Neuronal stem cell (in vitro differentiated cells): ENCODE results near the gene OSM.

ENCODE experiments used
- DNase-seq: peaks from one replicate; pipeline ENCODE4 v3.0.0-alpha.2; 2013; ENCODE audit warnings: low spot score
- H2AFZ ChIP-seq: one replicate; pipeline ENCODE4 v1.6.1; 2013; ENCODE audit warnings: mild to moderate bottlenecking, low read length, inconsistent platforms
- H2AK5ac ChIP-seq: 2 replicates; pipeline ENCODE4 v1.6.1; 2013; ENCODE audit warnings: low read depth, mild to moderate bottlenecking, inconsistent platforms, low read length, moderate library complexity, mixed read lengths
- H2BK120ac ChIP-seq: 2 replicates; pipeline ENCODE4 v1.6.1; 2013; ENCODE audit warnings: low read depth, mild to moderate bottlenecking, inconsistent platforms, low read length, moderate library complexity, mixed read lengths
- H2BK12ac ChIP-seq: one replicate; pipeline ENCODE4 v1.6.1; 2013; ENCODE audit warnings: low read length, inconsistent platforms
- H2BK15ac ChIP-seq: 2 replicates; pipeline ENCODE4 v1.6.1; 2013; ENCODE audit warnings: mild to moderate bottlenecking, low read length, inconsistent platforms, mixed read lengths
- H2BK5ac ChIP-seq: one replicate; pipeline ENCODE4 v1.6.1; 2013; ENCODE audit warnings: inconsistent platforms, mild to moderate bottlenecking, low read length, moderate library complexity
- H3K14ac ChIP-seq: one replicate; pipeline ENCODE4 v1.6.1; 2013; ENCODE audit warnings: low read length, inconsistent platforms
- H3K18ac ChIP-seq: 2 replicates; pipeline ENCODE4 v1.6.1; 2013; ENCODE audit warnings: low read length, inconsistent platforms
- H3K23ac ChIP-seq: 2 replicates; pipeline ENCODE4 v1.6.1; 2013; ENCODE audit warnings: low read depth, mild to moderate bottlenecking, mixed read lengths, low read length, inconsistent platforms; ENCODE audit not compliant: poor library complexity
- H3K27ac ChIP-seq: replicated peaks from 3 replicates; pipeline ENCODE4 v1.5.1; 2013; ENCODE audit warnings: low read length, inconsistent platforms
- H3K27me3 ChIP-seq, 3 experiments: 2 replicates each; pipeline ENCODE4 v1.6.1; 2013; ENCODE audit warnings: low read length in 3 of 3, mild to moderate bottlenecking in 2 of 3, inconsistent platforms in 1 of 3, low read depth in 1 of 3, mixed read lengths in 1 of 3, moderate library complexity in 1 of 3; ENCODE audit not compliant: control insufficient read depth in 3 of 3, insufficient read depth in 3 of 3
- H3K36me3 ChIP-seq, 2 donors: replicated peaks in 1 of 2; 2 replicates each; pipeline ENCODE4 v1.6.1; 2013; ENCODE audit warnings: low read length in 2 of 2; ENCODE audit not compliant: control insufficient read depth in 2 of 2, insufficient read depth in 2 of 2
- H3K4ac ChIP-seq: 2 replicates; pipeline ENCODE4 v1.6.1; 2013; ENCODE audit warnings: inconsistent platforms, mild to moderate bottlenecking, low read length, moderate library complexity
- H3K4me1 ChIP-seq, 2 donors: 1 replicate in 1 of 2; 2 replicates in 1 of 2; pipeline ENCODE4 v1.6.1; 2013; ENCODE audit warnings: low read length in 2 of 2, low read depth in 1 of 2; ENCODE audit not compliant: control insufficient read depth in 2 of 2, insufficient read depth in 1 of 2
- H3K4me2 ChIP-seq: one replicate; pipeline ENCODE4 v1.6.1; 2013; ENCODE audit warnings: mild to moderate bottlenecking, low read length, inconsistent platforms; ENCODE audit not compliant: insufficient read depth, poor library complexity, severe bottlenecking
- H3K4me3 ChIP-seq, 2 donors: 2 replicates each; pipeline ENCODE4 v1.5.1; 2013; ENCODE audit warnings: low read length in 2 of 2, mild to moderate bottlenecking in 2 of 2, inconsistent platforms in 1 of 2, moderate library complexity in 1 of 2
- H3K79me1 ChIP-seq: one replicate; pipeline ENCODE4 v1.6.1; 2013; ENCODE audit warnings: low read depth, mild to moderate bottlenecking, inconsistent platforms, low read length, moderate library complexity
- H3K9ac ChIP-seq: one replicate; pipeline ENCODE4 v1.6.1; 2013; ENCODE audit warnings: mild to moderate bottlenecking, low read depth, low read length, inconsistent platforms; ENCODE audit not compliant: poor library complexity
- H3K9me3 ChIP-seq, 2 donors: replicated peaks in 1 of 2; 2 replicates each; pipeline versions ENCODE3 to v1.6.1; 2013; ENCODE audit warnings: low read length in 2 of 2, mild to moderate bottlenecking in 2 of 2, inconsistent platforms in 1 of 2, low read depth in 1 of 2, mixed read lengths in 1 of 2, moderate library complexity in 1 of 2; ENCODE audit not compliant: control insufficient read depth in 2 of 2, insufficient read depth in 1 of 2
- H4K8ac ChIP-seq: one replicate; pipeline ENCODE4 v1.6.1; 2013; ENCODE audit warnings: low read depth, mild to moderate bottlenecking, inconsistent platforms, low read length, moderate library complexity
- H4K91ac ChIP-seq: one replicate; pipeline ENCODE4 v1.6.1; 2013; ENCODE audit warnings: low read length, low read depth, mild to moderate bottlenecking, inconsistent platforms; ENCODE audit not compliant: poor library complexity
- WGBS, 2 donors: extraction: QIAGEN DNeasy Blood & Tissue Kit; methylation state at CpG; one replicate each; pipeline ENCODE4 v1.1.7; 2013; ENCODE audit warnings: missing lambda C conversion rate in 2 of 2, mixed read lengths in 1 of 2; ENCODE audit not compliant: insufficient read length in 2 of 2, insufficient replicate concordance in 1 of 2; ENCODE audit errors: extremely low coverage in 2 of 2; 5-methylcytosine and 5-hydroxymethylcytosine counted together

OSM gene

DNA sequence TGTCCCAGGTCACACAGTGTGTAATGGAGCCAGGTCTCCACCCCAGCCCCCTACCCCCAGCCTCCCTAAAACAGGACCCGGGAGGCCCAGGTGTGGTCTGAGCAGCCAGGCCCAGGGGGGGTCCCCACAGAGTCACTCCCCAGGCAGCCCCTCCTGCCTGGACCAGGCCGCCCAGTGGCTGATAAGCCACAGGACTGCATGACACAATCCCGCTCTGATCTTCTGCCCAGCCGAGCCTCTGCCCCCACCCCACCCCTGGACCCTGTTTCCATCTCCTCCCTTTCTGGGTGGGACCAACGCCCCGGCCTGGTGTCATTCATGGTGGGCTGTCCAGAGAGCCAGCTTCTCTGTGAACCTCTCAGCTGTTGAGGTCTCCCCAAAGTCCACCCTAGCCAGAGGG is 12.3 kb downstream of the OSM start:
- WGBS, 2 donors = no CpG with 5 or more reads among the region's 6 CpGs
- Histone ChIP-seq H2BK12ac (no peak overlapping the region), H3K36me3 (no peaks in the 10 kb centered on the region), H2BK5ac (peak overlapping the region; percentile 0), H3K9ac (no peak overlapping the region), H3K4ac (no peak overlapping the region), H2BK120ac (no peak overlapping the region), H2AK5ac (peak overlapping the region; percentile 4), H2AFZ (peak overlapping the region; percentile 48), H3K23ac (no peak overlapping the region), H4K91ac (no peak overlapping the region), H3K4me1 (peaks cover 11 to 32% of the 10 kb centered on the region in 2 donors), H3K9me3 (no peaks in the 10 kb centered on the region), H3K79me1 (peaks cover 3% of the 10 kb centered on the region), H3K4me2 (no peak overlapping the region), H3K18ac (no peak overlapping the region), H3K27ac (no peak overlapping the region), H3K14ac (no peak overlapping the region), H2BK15ac (no peak overlapping the region), H4K8ac (no peak overlapping the region), H3K4me3 (no peak overlapping the region), H3K27me3 (no peaks in the 10 kb centered on the region)
- no peak for DNase-seq

DNA sequence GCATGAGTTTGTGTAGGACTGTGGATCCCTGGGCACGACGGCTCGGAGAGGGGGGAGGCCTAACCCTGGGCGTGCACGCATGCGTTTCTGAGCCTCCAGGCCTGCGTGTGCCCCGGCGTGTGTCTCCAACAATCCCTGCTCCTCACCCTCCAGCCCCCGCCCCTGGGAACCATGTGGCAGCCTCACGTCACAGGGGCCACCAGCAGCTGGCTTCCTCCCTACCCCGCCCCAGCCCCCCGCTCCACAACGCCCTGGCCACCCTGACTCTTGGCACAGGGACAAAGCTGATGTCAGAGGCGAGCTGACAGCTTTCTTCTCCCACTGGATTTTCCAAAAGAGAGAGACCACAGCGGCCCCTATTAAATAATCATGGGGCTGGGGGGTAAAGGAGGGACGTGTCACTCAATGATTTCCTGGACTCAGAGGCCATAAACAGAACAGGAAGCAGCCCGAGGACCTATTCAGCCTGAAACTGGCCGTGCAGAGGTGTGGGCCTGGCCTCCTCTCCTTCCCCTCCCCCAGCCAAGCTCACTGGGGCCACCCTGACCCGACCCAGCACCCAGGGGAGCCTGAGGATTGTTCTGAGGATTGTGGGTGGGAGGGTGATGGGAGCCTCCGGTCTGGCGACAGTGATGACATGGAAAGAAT is 13.3 kb downstream of the OSM start:
- Histone ChIP-seq H2AK5ac (peak overlapping the region; percentile 92), H2BK12ac (peak overlapping the region; percentile 78), H3K14ac (peak overlapping the region; percentile 12), H3K23ac (peak overlapping the region; percentile 11), H3K4me3 (peak overlapping the region in 1 of 2 donors; percentile 59), H2BK120ac (no peak overlapping the region), H3K9ac (peak overlapping the region; percentile 26), H3K9me3 (no peaks in the 10 kb centered on the region), H4K91ac (peak overlapping the region; percentile 4), H2BK15ac (peak overlapping the region; percentile 79), H4K8ac (peak overlapping the region; percentile 70), H3K4me1 (peaks cover 19 to 36% of the 10 kb centered on the region in 2 donors), H3K18ac (peak overlapping the region; percentile 87), H3K79me1 (peaks cover 3% of the 10 kb centered on the region), H2BK5ac (peak overlapping the region; percentile 58), H3K4me2 (no peak overlapping the region), H3K27me3 (no peaks in the 10 kb centered on the region), H3K4ac (peak overlapping the region; percentile 90), H2AFZ (peak overlapping the region; percentile 74), H3K36me3 (no peaks in the 10 kb centered on the region), H3K27ac (no peak overlapping the region)
- WGBS, 2 donors = no CpG with 5 or more reads among the region's 22 CpGs
- no peak for DNase-seq

GRCh38 chr22:30252411-30253204 is 14.0 kb downstream of the OSM start:
- H3K9me3 ChIP-seq = no peaks in the 10 kb centered on the region
- no CpG with 5 or more reads among the region's 22 CpGs for WGBS, 2 donors
- H2BK15ac ChIP-seq = peak overlapping the region; percentile 79
- H3K14ac ChIP-seq = peak overlapping the region; percentile 12
- peaks cover 3% of the 10 kb centered on the region for H3K79me1 ChIP-seq
- H3K4me3 ChIP-seq = peak overlapping the region in 1 of 2 donors; percentile 59
- H3K27ac ChIP-seq = no peak overlapping the region
- no peak for DNase-seq
- peak overlapping the region; percentile 87 for H3K18ac ChIP-seq
- H3K23ac ChIP-seq = peak overlapping the region; percentile 11
- H4K91ac ChIP-seq = peak overlapping the region; percentile 4
- H3K4me1 ChIP-seq = peaks cover 18 to 34% of the 10 kb centered on the region in 2 donors
- no peaks in the 10 kb centered on the region for H3K36me3 ChIP-seq
- H3K9ac ChIP-seq = peak overlapping the region; percentile 26
- H4K8ac ChIP-seq = peak overlapping the region; percentile 70
- H3K27me3 ChIP-seq = no peaks in the 10 kb centered on the region
- H2AFZ ChIP-seq = peak overlapping the region; percentile 74
- peak overlapping the region; percentile 90 for H3K4ac ChIP-seq
- H2AK5ac ChIP-seq = peak overlapping the region; percentile 92
- peak overlapping the region; percentile 78 for H2BK12ac ChIP-seq
- H2BK120ac ChIP-seq = no peak overlapping the region
- H3K4me2 ChIP-seq = no peak overlapping the region
- H2BK5ac ChIP-seq = peak overlapping the region; percentile 58

DNA sequence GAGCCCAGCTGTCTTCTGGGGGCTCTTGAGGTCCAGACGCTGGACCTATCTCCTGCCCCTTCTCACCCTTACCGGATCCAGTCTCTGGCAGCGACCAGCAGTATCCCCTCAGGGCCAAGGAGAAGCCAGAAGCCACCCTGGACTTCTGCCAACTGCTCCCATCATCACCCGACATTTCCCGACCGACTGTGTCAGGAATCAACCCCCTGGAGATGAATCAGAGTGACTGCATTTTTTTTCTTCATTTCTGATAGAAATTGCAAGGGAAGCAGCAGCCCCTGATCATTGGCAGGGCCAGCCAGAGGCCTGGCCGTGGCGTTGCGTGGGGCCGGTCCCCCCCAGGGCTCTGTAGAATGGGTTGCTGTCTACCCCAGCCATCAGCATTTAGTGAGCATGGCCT is 14.9 kb downstream of the OSM start:
- WGBS, 2 donors = no CpG with 5 or more reads among the region's 10 CpGs
- H2AK5ac ChIP-seq = no peak overlapping the region
- H3K4me1 ChIP-seq = peaks cover 18 to 40% of the 10 kb centered on the region in 2 donors
- H2BK120ac ChIP-seq = no peak overlapping the region
- H3K14ac ChIP-seq = no peak overlapping the region
- H4K91ac ChIP-seq = no peak overlapping the region
- no peak overlapping the region for H2BK15ac ChIP-seq
- peaks cover 3% of the 10 kb centered on the region for H3K79me1 ChIP-seq
- H2BK12ac ChIP-seq = no peak overlapping the region
- no peak overlapping the region for H3K18ac ChIP-seq
- H3K9me3 ChIP-seq = no peaks in the 10 kb centered on the region
- peak overlapping the region; percentile 47 for H2BK5ac ChIP-seq
- H3K27me3 ChIP-seq = peaks cover 0 to 6% (median 0%) of the 10 kb centered on the region in 3 experiments
- no peak overlapping the region for H3K4ac ChIP-seq
- no peak overlapping the region for H3K4me3 ChIP-seq
- H2AFZ ChIP-seq = peak overlapping the region; percentile 49
- no peak for DNase-seq
- no peak overlapping the region for H4K8ac ChIP-seq
- no peak overlapping the region for H3K27ac ChIP-seq
- H3K23ac ChIP-seq = no peak overlapping the region
- H3K36me3 ChIP-seq = no peaks in the 10 kb centered on the region
- H3K9ac ChIP-seq = no peak overlapping the region
- H3K4me2 ChIP-seq = no peak overlapping the region
